ENCODE data around the gene SERPINH1.

SERPINH1 gene

GRCh38 chr11:75596914-75597313 lies 34.9 kb downstream of the SERPINH1 start:
- DNase-seq (ENCODE audit: low read depth in 2 of 2): no peak

DNA sequence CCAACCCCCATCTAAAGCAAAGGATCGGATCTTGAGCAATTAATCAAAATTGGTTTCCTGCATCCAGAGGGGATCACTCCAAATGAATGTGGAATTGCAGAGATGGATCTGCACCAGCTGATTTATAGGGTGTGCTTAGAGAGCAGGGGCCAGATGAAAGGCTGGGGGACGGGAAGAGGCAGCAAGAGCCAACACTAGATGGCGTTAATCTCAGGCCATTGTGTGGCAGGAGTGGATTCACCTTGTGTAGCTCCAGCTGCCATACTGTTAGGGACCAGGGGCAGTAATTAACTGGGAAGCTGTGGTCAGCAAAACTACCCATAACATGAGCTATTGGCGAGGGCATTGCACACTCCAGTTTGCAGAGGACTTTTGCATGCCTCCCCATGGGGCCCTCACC lies 35.6 kb downstream of the SERPINH1 start:
- no peak for DNase-seq (ENCODE audit: low read depth in 2 of 2)

DNA sequence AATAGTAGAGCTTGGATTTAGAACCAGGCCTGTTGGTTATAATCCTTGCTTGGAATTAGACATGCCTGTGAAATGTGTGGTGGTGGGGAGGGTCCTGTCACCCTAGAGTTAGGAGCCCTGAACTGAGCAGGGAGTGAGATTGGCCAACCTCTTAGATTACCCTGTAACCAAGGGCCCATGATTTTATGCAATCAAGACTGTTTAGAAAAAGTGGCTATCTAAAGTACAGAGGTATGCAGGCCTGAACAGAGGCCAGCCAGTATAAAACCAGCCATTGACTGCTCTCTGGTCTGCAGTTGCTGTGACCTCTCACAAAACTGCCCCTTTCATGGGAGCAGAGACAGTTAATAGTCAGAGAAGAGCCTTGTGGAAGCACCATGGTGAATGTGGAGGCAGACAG lies 36.2 kb downstream of the SERPINH1 start:
- DNase-seq (ENCODE audit: low read depth in 2 of 2): no peak

GRCh38 chr11:75598900-75599299 lies 36.8 kb downstream of the SERPINH1 start:
- DNase-seq (ENCODE audit: low read depth in 2 of 2): no peak

GRCh38 chr11:75600356-75600755 lies 38.3 kb downstream of the SERPINH1 start:
- no peak for DNase-seq (ENCODE audit: low read depth in 2 of 2)

DNA sequence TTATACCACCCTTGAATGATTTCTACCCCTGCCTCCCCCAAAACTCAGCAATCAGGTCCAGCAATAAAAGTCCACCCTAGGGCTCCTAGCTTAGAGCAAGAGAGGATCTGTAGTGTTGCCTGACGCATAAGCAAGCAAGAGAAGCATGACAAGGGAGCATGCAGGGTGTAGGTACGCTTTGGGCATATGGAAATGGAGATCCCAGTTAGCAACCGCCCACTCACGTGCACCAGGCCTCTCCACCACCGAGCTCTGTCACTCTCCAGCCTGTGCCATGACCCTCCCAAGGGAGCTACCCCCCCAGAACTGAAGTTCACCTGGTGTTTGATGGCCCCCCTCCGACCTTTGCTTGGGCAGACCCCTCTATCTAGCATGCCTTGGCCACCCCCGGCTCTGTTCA lies 39.4 kb downstream of the SERPINH1 start:
- no peak for DNase-seq (ENCODE audit: low read depth in 2 of 2)

DNA sequence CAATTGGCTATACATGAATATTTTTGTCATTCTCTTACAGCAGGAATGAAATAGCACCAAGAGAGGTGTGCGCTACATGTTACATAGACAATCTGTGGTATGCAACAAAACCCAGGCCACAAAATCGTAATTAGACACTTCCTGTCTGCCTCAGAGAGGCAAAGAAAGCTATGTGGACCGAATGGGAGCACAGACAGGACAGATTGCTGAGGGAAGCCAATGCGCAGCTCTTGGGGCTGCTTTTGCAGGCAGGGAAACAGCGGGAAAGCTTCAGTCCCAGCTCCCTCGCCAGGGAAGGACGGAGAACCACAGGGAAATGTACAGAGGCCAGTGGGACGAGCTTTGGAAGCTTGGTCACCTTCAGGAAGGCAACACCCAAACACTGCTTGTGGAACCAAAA lies 40.9 kb downstream of the SERPINH1 start:
- no peak for DNase-seq (ENCODE audit: low read depth in 2 of 2)

GRCh38 chr11:75603791-75604736 lies 42.0 kb downstream of the SERPINH1 start:
- no peak for DNase-seq (ENCODE audit: low read depth in 2 of 2)

DNA sequence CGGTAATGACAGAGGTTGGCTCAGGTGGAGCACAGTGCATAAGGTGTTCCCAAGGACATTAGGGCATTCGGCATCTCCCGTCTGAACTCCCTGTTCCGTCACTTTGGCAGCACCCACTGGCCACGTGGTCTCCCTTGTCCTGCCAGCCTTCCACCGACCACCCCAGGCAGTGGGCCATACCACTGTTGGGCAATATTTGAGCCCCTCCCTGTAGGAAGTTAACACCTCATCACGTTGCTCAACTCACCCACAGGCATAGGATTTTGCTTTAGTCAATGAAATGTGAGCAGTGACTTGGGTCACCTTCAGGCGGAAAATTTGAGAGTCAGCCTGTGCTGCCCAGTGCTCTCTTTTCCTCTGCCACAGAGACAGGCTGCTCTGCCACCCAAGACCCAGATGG lies 44.0 kb downstream of the SERPINH1 start:
- DNase-seq (ENCODE audit: low read depth in 2 of 2): no peak

DNA sequence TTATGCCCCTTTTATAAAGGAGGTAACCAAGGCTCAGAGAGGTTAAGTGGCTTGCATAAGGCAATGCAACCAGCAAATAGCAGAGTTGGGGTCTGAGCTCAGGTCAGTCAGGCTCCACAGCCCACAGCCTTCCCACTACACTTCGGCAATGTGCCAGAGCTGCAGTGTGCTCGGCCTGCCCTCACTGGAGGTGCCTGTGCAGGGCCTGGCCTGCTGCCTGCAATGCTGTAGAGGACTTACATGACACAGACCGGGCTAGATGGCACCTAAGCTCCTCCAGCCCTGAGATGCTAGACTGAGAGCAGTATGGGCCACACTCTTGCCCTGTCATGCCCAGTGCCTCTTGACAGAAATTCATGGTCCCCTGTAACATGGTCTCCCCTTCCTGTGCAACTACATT lies 49.8 kb downstream of the SERPINH1 start:
- no peak for DNase-seq (ENCODE audit: low read depth in 2 of 2)

DNA sequence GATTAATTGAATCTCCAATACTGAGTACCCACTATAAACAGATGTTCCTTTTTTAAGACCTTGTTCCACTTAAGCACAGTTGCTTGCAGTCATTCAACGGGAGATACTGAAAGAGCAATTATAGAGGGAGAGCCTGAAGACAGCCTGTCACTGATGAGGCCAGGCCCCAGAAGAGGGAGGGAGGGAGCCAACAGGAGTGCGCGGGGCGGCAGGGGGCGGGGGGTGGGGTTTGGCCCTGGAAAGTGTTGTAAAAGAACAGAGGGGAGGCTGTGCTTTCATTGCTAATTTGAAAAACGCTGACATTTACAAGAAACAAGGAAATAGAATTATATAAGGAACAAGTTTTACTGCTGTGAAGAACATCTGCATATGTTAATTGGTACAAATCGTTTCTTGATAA lies 53.7 kb downstream of the SERPINH1 start:
- DNase-seq (ENCODE audit: low read depth in 2 of 2): no peak

DNA sequence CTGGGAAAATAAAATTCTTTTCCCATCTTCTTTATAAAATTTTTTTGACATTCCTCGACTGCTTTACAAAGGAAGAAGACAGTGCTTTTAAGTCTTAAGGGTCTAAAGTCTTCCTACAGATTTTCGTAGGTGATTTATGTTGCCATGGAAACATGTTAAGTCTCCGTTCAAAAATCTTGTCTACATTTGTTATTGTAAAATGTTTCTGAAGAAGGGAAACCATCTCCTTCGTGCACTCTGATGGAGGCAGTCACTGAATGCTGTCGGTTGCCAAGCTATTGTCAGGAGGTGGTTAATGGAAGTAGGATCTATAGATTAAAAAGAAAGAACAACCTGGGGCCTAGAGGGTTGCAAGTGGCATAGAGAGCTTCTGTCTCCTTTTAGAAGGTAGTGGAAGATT lies 54.2 kb downstream of the SERPINH1 start:
- no peak for DNase-seq (ENCODE audit: low read depth in 2 of 2)

All from activated CD4-positive, alpha-beta T cell treated with anti-CD3 and anti-CD28 coated beads for 24 hours (primary cell).